ENCODE data around the gene C1orf56.
A peak's percentile ranks its signal among the peaks of the same experiment; 100 is the strongest.

Gene C1orf56, protein sequence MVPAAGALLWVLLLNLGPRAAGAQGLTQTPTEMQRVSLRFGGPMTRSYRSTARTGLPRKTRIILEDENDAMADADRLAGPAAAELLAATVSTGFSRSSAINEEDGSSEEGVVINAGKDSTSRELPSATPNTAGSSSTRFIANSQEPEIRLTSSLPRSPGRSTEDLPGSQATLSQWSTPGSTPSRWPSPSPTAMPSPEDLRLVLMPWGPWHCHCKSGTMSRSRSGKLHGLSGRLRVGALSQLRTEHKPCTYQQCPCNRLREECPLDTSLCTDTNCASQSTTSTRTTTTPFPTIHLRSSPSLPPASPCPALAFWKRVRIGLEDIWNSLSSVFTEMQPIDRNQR

GRCh38 chr1:151047591-151047924, at the start of gene C1orf56:
Gene C1orf56, plus strand, starts transcription at chr1:151047751. Its CDS starts 97 bp downstream, at chr1:151047848.
- peak; percentile 63 to 84 for DNase-seq
- Histone ChIP-seq H3K36me3 (peaks cover 4 to 17% (median 10%) of the 10 kb centered on the region in 3 donors), H3K27me3 (no peaks in the 10 kb centered on the region), H3K9me3 (no peaks in the 10 kb centered on the region), H3K4me1 (peaks cover 0 to 23% (median 13%) of the 10 kb centered on the region in 4 donors), H3K27ac (peak within 1 kb of the TSS; percentile 85 to 98), H3K4me3 (peak within 1 kb of the TSS; percentile 63 to 82)
- TF ChIP-seq, protein P1, sequence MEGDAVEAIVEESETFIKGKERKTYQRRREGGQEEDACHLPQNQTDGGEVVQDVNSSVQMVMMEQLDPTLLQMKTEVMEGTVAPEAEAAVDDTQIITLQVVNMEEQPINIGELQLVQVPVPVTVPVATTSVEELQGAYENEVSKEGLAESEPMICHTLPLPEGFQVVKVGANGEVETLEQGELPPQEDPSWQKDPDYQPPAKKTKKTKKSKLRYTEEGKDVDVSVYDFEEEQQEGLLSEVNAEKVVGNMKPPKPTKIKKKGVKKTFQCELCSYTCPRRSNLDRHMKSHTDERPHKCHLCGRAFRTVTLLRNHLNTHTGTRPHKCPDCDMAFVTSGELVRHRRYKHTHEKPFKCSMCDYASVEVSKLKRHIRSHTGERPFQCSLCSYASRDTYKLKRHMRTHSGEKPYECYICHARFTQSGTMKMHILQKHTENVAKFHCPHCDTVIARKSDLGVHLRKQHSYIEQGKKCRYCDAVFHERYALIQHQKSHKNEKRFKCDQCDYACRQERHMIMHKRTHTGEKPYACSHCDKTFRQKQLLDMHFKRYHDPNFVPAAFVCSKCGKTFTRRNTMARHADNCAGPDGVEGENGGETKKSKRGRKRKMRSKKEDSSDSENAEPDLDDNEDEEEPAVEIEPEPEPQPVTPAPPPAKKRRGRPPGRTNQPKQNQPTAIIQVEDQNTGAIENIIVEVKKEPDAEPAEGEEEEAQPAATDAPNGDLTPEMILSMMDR (IDR thresholded peaks at IDR 0.05), result no peak
- intact Hi-C loops (cut with DNase I; ENCODE audit: low total_unique reads), result no loop called here

DNA sequence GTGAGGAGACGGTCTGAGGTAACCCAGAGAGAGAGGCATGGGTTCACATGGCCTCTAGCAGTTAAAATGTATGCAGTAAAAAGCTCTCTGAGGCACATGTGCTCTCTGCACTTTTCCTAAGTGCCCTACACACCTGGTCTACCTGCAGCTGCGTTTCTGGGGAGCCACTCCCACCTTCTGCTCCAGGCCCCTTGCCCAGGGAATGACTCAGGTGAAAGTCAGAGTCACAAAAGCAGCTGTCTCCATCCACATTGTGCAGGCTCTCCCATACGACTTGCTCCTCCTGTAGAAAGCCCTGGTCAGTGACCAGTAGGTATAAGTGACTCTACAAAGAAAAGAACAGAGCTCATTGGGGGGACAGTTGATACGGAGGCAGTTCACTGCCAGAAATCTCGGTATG, 49.6 kb upstream of the C1orf56 start:
- intact Hi-C loops (cut with DNase I; ENCODE audit: low total_unique reads), result no loop called here
- H3K36me3 ChIP-seq, result peaks cover 19 to 58% (median 53%) of the 10 kb centered on the region in 3 donors

DNA sequence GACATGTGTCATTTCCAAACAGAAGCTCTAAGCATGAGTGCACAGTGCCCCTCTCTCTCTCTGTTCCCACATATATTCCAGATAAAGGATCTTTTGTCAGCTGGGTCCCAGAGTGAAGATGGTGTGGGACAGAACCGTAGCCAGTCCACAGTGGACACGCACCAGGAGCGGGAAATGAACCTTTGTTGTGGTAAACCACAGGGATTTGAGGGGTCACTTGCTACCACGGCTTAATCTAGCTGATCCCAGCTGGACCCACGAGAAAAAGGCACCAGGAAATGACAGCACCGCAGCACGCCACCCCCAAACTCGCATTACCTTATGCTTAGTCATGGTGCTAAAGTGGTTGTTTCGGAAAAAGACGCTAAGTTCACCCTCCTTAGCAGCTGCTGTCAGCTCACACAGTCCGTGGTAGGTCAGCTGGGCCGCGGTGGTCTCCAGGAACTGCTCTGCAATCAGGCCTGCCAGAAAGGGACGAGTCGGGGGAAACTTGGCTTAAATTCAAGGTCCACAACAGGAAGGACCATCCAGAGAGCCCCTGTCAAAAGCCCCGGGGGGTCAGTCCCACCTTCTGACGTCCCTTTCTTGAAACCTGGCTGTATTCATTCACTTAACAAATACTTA, 48.4 kb upstream of the C1orf56 start:
- H3K9me3 ChIP-seq, result no peaks in the 10 kb centered on the region
- intact Hi-C loops (cut with DNase I; ENCODE audit: low total_unique reads), result no loop called here
- H3K4me1 ChIP-seq, result peaks cover 0 to 22% (median 13%) of the 10 kb centered on the region in 4 donors
- H3K27ac ChIP-seq, result no peak overlapping the region
- no peak overlapping the region for H3K4me3 ChIP-seq
- no peaks in the 10 kb centered on the region for H3K27me3 ChIP-seq
- no peak for DNase-seq
- TF ChIP-seq, protein P1 (IDR thresholded peaks at IDR 0.05), result no peak
- peaks cover 19 to 58% (median 53%) of the 10 kb centered on the region in 3 donors for H3K36me3 ChIP-seq

More for the DNA sequence above, 49.6 kb upstream of the C1orf56 start:
- H3K27me3 ChIP-seq, result no peaks in the 10 kb centered on the region
- no peaks in the 10 kb centered on the region for H3K9me3 ChIP-seq
- no peak for DNase-seq
- TF ChIP-seq, protein P1 (IDR thresholded peaks at IDR 0.05), result no peak
- no peak overlapping the region for H3K4me3 ChIP-seq
- H3K4me1 ChIP-seq, result peaks cover 0 to 10% (median 3%) of the 10 kb centered on the region in 4 donors
- no peak overlapping the region for H3K27ac ChIP-seq

GRCh38 chr1:150999926-151000325, 47.6 kb upstream of the C1orf56 start:
- Histone ChIP-seq H3K4me1 (peaks cover 0 to 30% (median 20%) of the 10 kb centered on the region in 4 donors), H3K36me3 (peaks cover 19 to 58% (median 53%) of the 10 kb centered on the region in 3 donors), H3K27ac (no peak overlapping the region), H3K9me3 (no peaks in the 10 kb centered on the region), H3K27me3 (no peaks in the 10 kb centered on the region), H3K4me3 (no peak overlapping the region)
- intact Hi-C loops (cut with DNase I; ENCODE audit: low total_unique reads), result loop anchor here (10.0 kb wide), 1 partner anchor 445 kb away; no protein-coding TSS in a partner anchor
- no peak for DNase-seq
- TF ChIP-seq, protein P1 (IDR thresholded peaks at IDR 0.05), result no peak

DNA sequence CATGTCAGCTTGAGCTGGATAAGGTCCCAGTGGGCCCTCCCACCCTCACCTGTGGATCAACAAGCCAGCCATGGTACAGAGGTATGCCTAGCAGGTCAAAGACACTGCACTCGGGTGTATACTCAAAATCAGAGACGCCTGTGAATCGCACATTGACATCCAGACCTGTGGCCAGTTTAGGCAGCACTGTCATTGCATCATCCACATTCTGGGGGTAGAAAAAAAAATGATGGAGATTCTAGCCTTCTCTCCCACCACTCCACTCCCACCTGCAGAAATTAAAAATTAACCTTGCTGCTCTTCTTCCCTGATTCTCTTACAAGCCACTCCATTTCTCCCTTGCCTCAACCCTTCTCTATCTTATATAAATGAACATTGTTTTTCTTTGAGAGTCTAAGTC, 47.1 kb upstream of the C1orf56 start:
- H3K4me1 ChIP-seq, result peaks cover 0 to 35% (median 25%) of the 10 kb centered on the region in 4 donors
- no peaks in the 10 kb centered on the region for H3K9me3 ChIP-seq
- H3K27me3 ChIP-seq, result no peaks in the 10 kb centered on the region
- DNase-seq, result no peak
- TF ChIP-seq, protein P1 (IDR thresholded peaks at IDR 0.05), result no peak
- peaks cover 19 to 58% (median 53%) of the 10 kb centered on the region in 3 donors for H3K36me3 ChIP-seq
- H3K4me3 ChIP-seq, result no peak overlapping the region
- intact Hi-C loops (cut with DNase I; ENCODE audit: low total_unique reads), result loop anchor here (10.0 kb wide), 1 partner anchor 446 kb away; no protein-coding TSS in a partner anchor
- H3K27ac ChIP-seq, result no peak overlapping the region

Measured in tibial artery (tissue), 4 donors.